ENCODE data around the gene CPNE6.

GRCh38 chr14:24080142-24080530 is 8.8 kb downstream of the CPNE6 start:
- TF ChIP-seq, protein P1, sequence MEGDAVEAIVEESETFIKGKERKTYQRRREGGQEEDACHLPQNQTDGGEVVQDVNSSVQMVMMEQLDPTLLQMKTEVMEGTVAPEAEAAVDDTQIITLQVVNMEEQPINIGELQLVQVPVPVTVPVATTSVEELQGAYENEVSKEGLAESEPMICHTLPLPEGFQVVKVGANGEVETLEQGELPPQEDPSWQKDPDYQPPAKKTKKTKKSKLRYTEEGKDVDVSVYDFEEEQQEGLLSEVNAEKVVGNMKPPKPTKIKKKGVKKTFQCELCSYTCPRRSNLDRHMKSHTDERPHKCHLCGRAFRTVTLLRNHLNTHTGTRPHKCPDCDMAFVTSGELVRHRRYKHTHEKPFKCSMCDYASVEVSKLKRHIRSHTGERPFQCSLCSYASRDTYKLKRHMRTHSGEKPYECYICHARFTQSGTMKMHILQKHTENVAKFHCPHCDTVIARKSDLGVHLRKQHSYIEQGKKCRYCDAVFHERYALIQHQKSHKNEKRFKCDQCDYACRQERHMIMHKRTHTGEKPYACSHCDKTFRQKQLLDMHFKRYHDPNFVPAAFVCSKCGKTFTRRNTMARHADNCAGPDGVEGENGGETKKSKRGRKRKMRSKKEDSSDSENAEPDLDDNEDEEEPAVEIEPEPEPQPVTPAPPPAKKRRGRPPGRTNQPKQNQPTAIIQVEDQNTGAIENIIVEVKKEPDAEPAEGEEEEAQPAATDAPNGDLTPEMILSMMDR (IDR thresholded peaks at IDR 0.05) = no peak
- no peak for TF ChIP-seq POLR2A (IDR thresholded peaks at IDR 0.05)

All from uterus (tissue), 2 donors.